ENCODE data around the gene TMED4.

The TMED4 gene

GRCh38 chr7:44540592-44541027 lies 41.4 kb downstream of the TMED4 start:
- DNase-seq, result no peak
- no peaks in the 10 kb centered on the region for H3K27me3 ChIP-seq
- no peak overlapping the region for H3K4me3 ChIP-seq (ENCODE audit: low read depth, low read length)
- H3K4me1 ChIP-seq, result no peaks in the 10 kb centered on the region
- H3K9me3 ChIP-seq, result no peaks in the 10 kb centered on the region
- TF ChIP-seq CTCF (IDR thresholded peaks at IDR 0.05; ENCODE audit: low read depth, low read length), result no peak
- no peaks in the 10 kb centered on the region for H3K36me3 ChIP-seq

- Histone ChIP-seq H3K4me1 (no peaks in the 10 kb centered on the region), H3K9me3 (no peaks in the 10 kb centered on the region), H3K4me3 (ENCODE audit: low read depth, low read length) (no peak overlapping the region), H3K27me3 (no peaks in the 10 kb centered on the region), H3K36me3 (no peaks in the 10 kb centered on the region)
- TF ChIP-seq CTCF (IDR thresholded peaks at IDR 0.05; ENCODE audit: low read depth, low read length), result no peak
- DNase-seq, result no peak
These were observed 42.1 kb downstream of the TMED4 start for GRCh38 chr7:44539669-44540506.

- Histone ChIP-seq H3K36me3 (no peaks in the 10 kb centered on the region), H3K4me3 (ENCODE audit: low read depth, low read length) (no peak overlapping the region), H3K9me3 (no peaks in the 10 kb centered on the region), H3K4me1 (no peaks in the 10 kb centered on the region), H3K27me3 (no peaks in the 10 kb centered on the region)
- no peak for TF ChIP-seq CTCF (IDR thresholded peaks at IDR 0.05; ENCODE audit: low read depth, low read length)
- no peak for DNase-seq
These were observed 43.0 kb downstream of the TMED4 start for GRCh38 chr7:44538798-44539668.

- Histone ChIP-seq H3K27me3 (no peaks in the 10 kb centered on the region), H3K4me3 (ENCODE audit: low read depth, low read length) (no peak overlapping the region), H3K9me3 (no peaks in the 10 kb centered on the region), H3K36me3 (no peaks in the 10 kb centered on the region), H3K4me1 (no peaks in the 10 kb centered on the region)
- no peak for TF ChIP-seq CTCF (IDR thresholded peaks at IDR 0.05; ENCODE audit: low read depth, low read length)
- no peak for DNase-seq
These were observed 43.8 kb downstream of the TMED4 start for GRCh38 chr7:44538093-44538797.

- DNase-seq, result no peak
- H3K9me3 ChIP-seq, result no peaks in the 10 kb centered on the region
- no peak overlapping the region for H3K4me3 ChIP-seq (ENCODE audit: low read depth, low read length)
- H3K27me3 ChIP-seq, result no peaks in the 10 kb centered on the region
- H3K4me1 ChIP-seq, result no peaks in the 10 kb centered on the region
- no peak for TF ChIP-seq CTCF (IDR thresholded peaks at IDR 0.05; ENCODE audit: low read depth, low read length)
- H3K36me3 ChIP-seq, result no peaks in the 10 kb centered on the region
These were observed 44.6 kb downstream of the TMED4 start for GRCh38 chr7:44537442-44537841.
